ENCODE measurements around the gene C6orf47.

GRCh38 chr6:31662124-31662723, 1.6 kb upstream of the C6orf47 start:
- TF ChIP-seq CTCF (IDR thresholded peaks at IDR 0.05; ENCODE audit: low read length), result no peak
- TF ChIP-seq EZH2 (IDR thresholded peaks at IDR 0.05; ENCODE audit: borderline replicate concordance, low read length), result no peak

All from OCI-LY1 (cell line).